Suprapubic skin (tissue), 3 donors: Measurements from ENCODE around the gene CNN3.

Experiments used
- CTCF ChIP-seq, 2 donors: fragments of 200-600 bp in 1 of 2; fragments of 450-650 bp in 1 of 2; sonication (generic) in 1 of 2; IDR thresholded peaks; one replicate each; pipeline ENCODE4 v1.5.1; 2016 to 2019; ENCODE audit warnings: antibody characterized with exemption in 2 of 2, mild to moderate bottlenecking in 1 of 2, moderate library complexity in 1 of 2
- POLR2A ChIP-seq, 2 donors: fragments of 450-650 bp; IDR thresholded peaks; one replicate each; pipeline ENCODE4 v1.6.1; 2017; ENCODE audit warnings: antibody characterized with exemption in 2 of 2, mild to moderate bottlenecking in 2 of 2, moderate library complexity in 2 of 2

GRCh38 chr1:94851571-94851970 is 75.3 kb downstream of the CNN3 start:
- TF ChIP-seq CTCF (IDR thresholded peaks at IDR 0.05) (no peak), POLR2A (IDR thresholded peaks at IDR 0.05) (no peak)
